HepG2 (cell line): ENCODE data around the gene EFNA3. TPM values are rescaled to one million over a fixed set of nuclear protein-coding genes. Genes with fewer than 3 reads are reported as not detected.
A peak's percentile ranks its signal among the peaks of the same experiment; 100 is the strongest.

Experiments used
- AFF4 ChIP-seq: sonication (generic); formaldehyde crosslinking; IDR thresholded peaks from 2 replicates; pipeline ENCODE4 v1.4.0; 2020; ENCODE audit warnings: missing genetic modification reagents
- FOXO1 ChIP-seq: sonication (generic); formaldehyde crosslinking; IDR thresholded peaks from 2 replicates; pipeline ENCODE4 v1.4.0; 2020; ENCODE audit warnings: missing genetic modification reagents
- JUNB ChIP-seq: sonication (generic); formaldehyde crosslinking; IDR thresholded peaks from 2 replicates; pipeline ENCODE4 v1.8.0; 2022; ENCODE audit warnings: missing genetic modification reagents, mild to moderate bottlenecking, borderline replicate concordance
- PRMT3 ChIP-seq: sonication (generic); formaldehyde crosslinking; IDR thresholded peaks from 2 replicates; pipeline ENCODE4 v1.8.1; 2022; ENCODE audit warnings: low read depth, mild to moderate bottlenecking, moderate library complexity, missing genetic modification reagents, borderline replicate concordance
- THAP9 ChIP-seq: sonication (generic); formaldehyde crosslinking; IDR thresholded peaks from 2 replicates; pipeline ENCODE4; 2020; ENCODE audit warnings: missing genetic modification reagents, mild to moderate bottlenecking, borderline replicate concordance
- ZFP1 ChIP-seq: IDR thresholded peaks from 2 replicates; pipeline ENCODE4 v1.6.1; 2016
- ZNF280D ChIP-seq: sonication (generic); formaldehyde crosslinking; IDR thresholded peaks from 2 replicates; pipeline ENCODE4 v1.5.1; 2020; ENCODE audit warnings: mild to moderate bottlenecking, missing genetic modification reagents
- ZNF337 ChIP-seq: sonication (generic); formaldehyde crosslinking; IDR thresholded peaks from 2 replicates; pipeline ENCODE4 v1.5.1; 2020; ENCODE audit warnings: missing genetic modification reagents, low read depth, mild to moderate bottlenecking, borderline replicate concordance
- ZNF589 ChIP-seq: sonication (generic); formaldehyde crosslinking; conservative IDR thresholded peaks from 2 replicates; pipeline ENCODE4 v1.8.0; 2022; ENCODE audit warnings: mild to moderate bottlenecking, moderate library complexity, missing genetic modification reagents
- ZNF615 ChIP-seq: sonication (generic); formaldehyde crosslinking; IDR thresholded peaks from 2 replicates; pipeline ENCODE4 v1.5.0; 2020; ENCODE audit warnings: mild to moderate bottlenecking, missing genetic modification reagents, borderline replicate concordance
- ZNF724P ChIP-seq: sonication (generic); formaldehyde crosslinking; IDR thresholded peaks from 2 replicates; pipeline ENCODE4 v1.8.0; 2022; ENCODE audit warnings: missing genetic modification reagents, borderline replicate concordance
- ZNF800 ChIP-seq: sonication (generic); formaldehyde crosslinking; IDR thresholded peaks from 2 replicates; pipeline ENCODE4 v1.4.0; 2020; ENCODE audit warnings: missing genetic modification reagents
- ZSCAN29 ChIP-seq: sonication (generic); formaldehyde crosslinking; conservative IDR thresholded peaks from 2 replicates; pipeline ENCODE4 v1.4.0; 2020; ENCODE audit warnings: mild to moderate bottlenecking, missing genetic modification reagents
- polyA plus RNA-seq, 8 experiments: library from polyadenylated mRNA; depleted of rRNA in 3 of 8; stranded (reverse) in 7 of 8; unstranded in 1 of 8; fragments of >200 nt; fragmentation: Illumina TruSeq in 4 of 8; extraction: Trizol in 4 of 8; gene quantifications; 2 replicates each; pipeline versions ENCODE4 v1.2.1 to v1.2.3, GENCODE V29; 2011 to 2016; ENCODE audit warnings: low read depth in 4 of 8, missing spikeins in 1 of 8, mixed read lengths in 1 of 8; ENCODE audit not compliant: insufficient read depth in 1 of 8
- total RNA-seq, 5 experiments: library from RNA; depleted of rRNA; stranded (reverse); fragments of >200 nt; fragmentation: Illumina TruSeq; extraction: Trizol; gene quantifications; 2 replicates each; pipeline ENCODE4 v1.2.3, GENCODE V29; 2016; ENCODE audit warnings: low read depth in 1 of 5
- TF ChIP-seq, protein P1 (sequence below): sonication (generic); formaldehyde crosslinking; IDR thresholded peaks from 2 replicates; pipeline ENCODE4 v1.5.0; 2020; ENCODE audit warnings: mild to moderate bottlenecking, missing genetic modification reagents, moderate library complexity

The EFNA3 gene
- total and polyA plus RNA-seq, 2 of the 13 experiments (the other 11 are each of a cell fraction or from before 2014, with no cell fraction given) = 1.0 to 5.7 TPM

DNA sequence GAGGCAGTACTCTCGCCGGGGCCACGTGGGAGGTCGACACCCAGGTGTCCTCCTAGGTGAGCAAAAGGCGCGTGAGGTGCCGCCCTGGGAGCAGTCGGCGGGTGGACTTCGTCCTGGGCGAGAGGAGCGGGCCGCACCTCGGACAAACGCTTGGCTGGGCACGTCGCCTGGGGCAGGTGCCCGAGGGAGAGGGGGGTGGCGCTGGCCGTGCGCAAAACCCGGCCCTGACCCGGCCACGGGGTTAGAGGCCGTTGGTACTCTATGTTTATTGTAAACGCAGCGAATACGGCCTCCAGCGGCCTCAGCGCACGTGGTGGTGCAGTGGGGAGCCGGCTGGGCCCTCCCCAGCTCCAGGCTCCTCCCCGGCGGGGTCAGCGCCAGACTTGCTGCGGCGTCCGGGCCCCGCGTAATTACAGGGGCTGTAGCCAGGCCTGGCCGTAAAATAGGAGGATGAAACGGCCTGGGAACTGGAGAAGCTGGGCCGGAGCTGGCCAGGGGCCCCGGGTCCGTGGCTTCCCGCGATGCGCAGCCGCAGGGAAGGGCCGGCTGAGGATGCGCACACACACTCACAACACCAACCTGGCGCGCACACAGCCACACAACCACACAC is 47.4 kb downstream of the EFNA3 start (continued):
- TF ChIP-seq THAP9 (CRISPR knock-in tag) (peak; percentile 84; the same call in 1 of the 2 replicates), ZNF615 (CRISPR knock-in tag) (peak; percentile 92; the same call in 1 of the 2 replicates), ZNF724P (peak; percentile 83), ZSCAN29 (peak; percentile 43; the same call in 1 of the 2 replicates), AFF4 (no peak), PRMT3 (CRISPR knock-in tag) (peak; percentile 79), ZFP1 (CRISPR knock-in tag) (peak; percentile 79; the same call in 1 of the 2 replicates), ZNF589 (CRISPR knock-in tag) (peak; percentile 95; the same call in 1 of the 2 replicates), ZNF800 (CRISPR knock-in tag) (peak; percentile 77; the same call in 1 of the 2 replicates), FOXO1 (CRISPR knock-in tag) (peak; percentile 97), JUNB (CRISPR knock-in tag) (no peak; the same call in 1 of the 2 replicates), ZNF337 (CRISPR knock-in tag) (peak; percentile 91), ZNF280D (CRISPR knock-in tag) (peak; percentile 89)
- TF ChIP-seq, protein P1, sequence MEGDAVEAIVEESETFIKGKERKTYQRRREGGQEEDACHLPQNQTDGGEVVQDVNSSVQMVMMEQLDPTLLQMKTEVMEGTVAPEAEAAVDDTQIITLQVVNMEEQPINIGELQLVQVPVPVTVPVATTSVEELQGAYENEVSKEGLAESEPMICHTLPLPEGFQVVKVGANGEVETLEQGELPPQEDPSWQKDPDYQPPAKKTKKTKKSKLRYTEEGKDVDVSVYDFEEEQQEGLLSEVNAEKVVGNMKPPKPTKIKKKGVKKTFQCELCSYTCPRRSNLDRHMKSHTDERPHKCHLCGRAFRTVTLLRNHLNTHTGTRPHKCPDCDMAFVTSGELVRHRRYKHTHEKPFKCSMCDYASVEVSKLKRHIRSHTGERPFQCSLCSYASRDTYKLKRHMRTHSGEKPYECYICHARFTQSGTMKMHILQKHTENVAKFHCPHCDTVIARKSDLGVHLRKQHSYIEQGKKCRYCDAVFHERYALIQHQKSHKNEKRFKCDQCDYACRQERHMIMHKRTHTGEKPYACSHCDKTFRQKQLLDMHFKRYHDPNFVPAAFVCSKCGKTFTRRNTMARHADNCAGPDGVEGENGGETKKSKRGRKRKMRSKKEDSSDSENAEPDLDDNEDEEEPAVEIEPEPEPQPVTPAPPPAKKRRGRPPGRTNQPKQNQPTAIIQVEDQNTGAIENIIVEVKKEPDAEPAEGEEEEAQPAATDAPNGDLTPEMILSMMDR (CRISPR knock-in tag) = peak; percentile 44
